Body of pancreas (tissue), 4 donors: ENCODE results near the gene ACER3. TPM values are rescaled to one million over a fixed set of nuclear protein-coding genes. Genes with fewer than 3 reads are reported as not detected.

Source experiments
- ATAC-seq: fragments of 150-250 bp; one replicate; pipeline ENCODE4 v1.9.1; 2016
- DNase-seq, 4 donors: peaks; one replicate each; pipeline ENCODE4 v3.0.0-alpha.2; 2019
- H3K27ac ChIP-seq, 4 donors: fragments of 200-600 bp; sonication (generic); 1 replicate in 3 of 4; 2 replicates in 1 of 4; pipeline versions ENCODE4 v1.5.1 to v1.6.1; 2016 to 2019; ENCODE audit warnings: mild to moderate bottlenecking in 1 of 4, mixed read lengths in 1 of 4, moderate library complexity in 1 of 4
- H3K27me3 ChIP-seq, 2 donors: fragments of 200-600 bp; sonication (generic); one replicate each; pipeline ENCODE4 v1.6.0; 2016; ENCODE audit warnings: mild to moderate bottlenecking in 1 of 2
- H3K36me3 ChIP-seq, 2 donors: fragments of 200-600 bp; sonication (generic); replicated peaks in 1 of 2; 2 replicates each; pipeline ENCODE4 v1.5.1; 2016; ENCODE audit warnings: low read depth in 2 of 2; ENCODE audit not compliant: insufficient read depth in 1 of 2
- H3K4me1 ChIP-seq: fragments of 200-600 bp; sonication (generic); one replicate; pipeline ENCODE4 v1.6.0; 2016
- H3K4me3 ChIP-seq, 2 donors: fragments of 200-600 bp; sonication (generic); 1 replicate in 1 of 2; 2 replicates in 1 of 2; pipeline ENCODE4 v1.5.1; 2016 to 2019
- H3K9me3 ChIP-seq, 3 donors: fragments of 200-600 bp; sonication (generic); 1 replicate in 2 of 3; 2 replicates in 1 of 3; pipeline ENCODE4 v1.5.1; 2016
- POLR2A ChIP-seq, 3 donors: fragments of 450-650 bp; IDR thresholded peaks; one replicate each; pipeline ENCODE4 v1.6.1; 2016; ENCODE audit warnings: antibody characterized with exemption in 3 of 3, mild to moderate bottlenecking in 2 of 3
- WGBS, 2 donors: methylation state at CpG; one replicate each; pipeline ENCODE4 v1.1.5; 2017; 5-methylcytosine and 5-hydroxymethylcytosine counted together
- intact Hi-C: fragments of 100-400 bp; cut with DNase I; formaldehyde crosslinking; loops from one replicate; pipeline ENCODE4 v1.15.1; 2023
- total RNA-seq, 2 donors: library from RNA; depleted of rRNA; stranded (reverse); fragments of >200 nt; gene quantifications; one replicate each; pipeline ENCODE4 v1.1.0, GENCODE V29; 2016
- TF ChIP-seq, protein P1 (sequence below), 7 experiments: fragments of 450-650 bp in 4 of 7; fragments of 200-600 bp in 3 of 7; sonication (generic) in 3 of 7; IDR thresholded peaks; one replicate each; pipeline ENCODE4 v1.5.1; 2016 to 2019; ENCODE audit warnings: antibody characterized with exemption in 7 of 7

The ACER3 gene
- total RNA-seq, 2 donors from 2014 or later, result 4.6 to 5.2 TPM

DNA sequence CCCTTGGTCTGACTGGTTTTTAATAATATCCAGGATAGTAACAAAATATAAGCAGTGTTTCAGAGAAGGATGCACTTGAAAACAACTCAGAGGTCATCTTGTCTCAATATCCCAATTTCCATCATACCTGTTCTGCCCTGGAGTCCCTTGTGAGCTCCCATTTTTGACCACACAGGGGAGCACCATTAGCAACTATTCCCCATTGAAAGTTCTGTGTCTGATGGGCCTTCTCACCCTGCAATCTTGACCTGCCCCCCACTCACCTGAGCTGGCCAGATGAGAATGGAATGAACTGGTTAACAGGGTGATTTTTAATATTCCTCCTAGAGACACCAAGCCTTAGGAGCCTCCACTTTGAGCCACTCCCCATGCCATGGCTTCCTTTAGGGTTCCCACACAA, 202.2 kb downstream of the ACER3 start:
- ATAC-seq, result no peak
- TF ChIP-seq, protein P1, sequence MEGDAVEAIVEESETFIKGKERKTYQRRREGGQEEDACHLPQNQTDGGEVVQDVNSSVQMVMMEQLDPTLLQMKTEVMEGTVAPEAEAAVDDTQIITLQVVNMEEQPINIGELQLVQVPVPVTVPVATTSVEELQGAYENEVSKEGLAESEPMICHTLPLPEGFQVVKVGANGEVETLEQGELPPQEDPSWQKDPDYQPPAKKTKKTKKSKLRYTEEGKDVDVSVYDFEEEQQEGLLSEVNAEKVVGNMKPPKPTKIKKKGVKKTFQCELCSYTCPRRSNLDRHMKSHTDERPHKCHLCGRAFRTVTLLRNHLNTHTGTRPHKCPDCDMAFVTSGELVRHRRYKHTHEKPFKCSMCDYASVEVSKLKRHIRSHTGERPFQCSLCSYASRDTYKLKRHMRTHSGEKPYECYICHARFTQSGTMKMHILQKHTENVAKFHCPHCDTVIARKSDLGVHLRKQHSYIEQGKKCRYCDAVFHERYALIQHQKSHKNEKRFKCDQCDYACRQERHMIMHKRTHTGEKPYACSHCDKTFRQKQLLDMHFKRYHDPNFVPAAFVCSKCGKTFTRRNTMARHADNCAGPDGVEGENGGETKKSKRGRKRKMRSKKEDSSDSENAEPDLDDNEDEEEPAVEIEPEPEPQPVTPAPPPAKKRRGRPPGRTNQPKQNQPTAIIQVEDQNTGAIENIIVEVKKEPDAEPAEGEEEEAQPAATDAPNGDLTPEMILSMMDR (IDR thresholded peaks at IDR 0.05), result peak in 1 of 7 experiments; percentile 17
- no peak for TF ChIP-seq POLR2A (IDR thresholded peaks at IDR 0.05)
- Histone ChIP-seq H3K4me1 (peaks cover 53% of the 10 kb centered on the region), H3K36me3 (no peaks in the 10 kb centered on the region), H3K27me3 (no peaks in the 10 kb centered on the region), H3K27ac (peak overlapping the region in 2 of 4 donors; percentile 52 to 67), H3K9me3 (no peaks in the 10 kb centered on the region), H3K4me3 (no peak overlapping the region)
- DNase-seq, result no peak
- intact Hi-C loops, result no loop called here

- Histone ChIP-seq H3K4me1 (peaks cover 57% of the 10 kb centered on the region), H3K27me3 (no peaks in the 10 kb centered on the region), H3K9me3 (no peaks in the 10 kb centered on the region), H3K27ac (peak overlapping the region in 2 of 4 donors; percentile 52 to 67), H3K36me3 (no peaks in the 10 kb centered on the region), H3K4me3 (no peak overlapping the region)
- intact Hi-C loops, result no loop called here
- TF ChIP-seq POLR2A (IDR thresholded peaks at IDR 0.05), result no peak
- TF ChIP-seq, protein P1 (IDR thresholded peaks at IDR 0.05), result no peak
- WGBS, 2 donors, result 100% methylated on average over 1 of the region's 1 CpG
- ATAC-seq (no peak), DNase-seq (no peak)
Measured at GRCh38 chr11:77063407-77063806, 202.7 kb downstream of the ACER3 start.

- 92% methylated on average over 4 of the region's 4 CpGs; no CpG with 5 or more reads in 1 of the 2 donors for WGBS, 2 donors
- intact Hi-C loops, result no loop called here
- H3K4me1 ChIP-seq, result peaks cover 60% of the 10 kb centered on the region
- ATAC-seq (no peak), DNase-seq (no peak)
- no peaks in the 10 kb centered on the region for H3K27me3 ChIP-seq
- no peak overlapping the region for H3K4me3 ChIP-seq
- H3K9me3 ChIP-seq, result no peaks in the 10 kb centered on the region
- peak overlapping the region in 2 of 4 donors; percentile 52 to 67 for H3K27ac ChIP-seq
- TF ChIP-seq, protein P1 (IDR thresholded peaks at IDR 0.05), result no peak
- no peak for TF ChIP-seq POLR2A (IDR thresholded peaks at IDR 0.05)
- no peaks in the 10 kb centered on the region for H3K36me3 ChIP-seq
Measured at GRCh38 chr11:77063861-77064260, 203.1 kb downstream of the ACER3 start.

- ATAC-seq, result no peak
- TF ChIP-seq, protein P1 (IDR thresholded peaks at IDR 0.05), result no peak
- no peak for TF ChIP-seq POLR2A (IDR thresholded peaks at IDR 0.05)
- H3K4me3 ChIP-seq, result no peak overlapping the region
- no peak overlapping the region for H3K27ac ChIP-seq
- no peaks in the 10 kb centered on the region for H3K9me3 ChIP-seq
- intact Hi-C loops, result no loop called here
- H3K4me1 ChIP-seq, result peaks cover 60% of the 10 kb centered on the region
- no peak for DNase-seq
- no peaks in the 10 kb centered on the region for H3K36me3 ChIP-seq
- H3K27me3 ChIP-seq, result no peaks in the 10 kb centered on the region
- WGBS, 2 donors, result 83 to 90% methylated on average over 4 of the region's 4 CpGs
Measured at GRCh38 chr11:77064648-77065217, 204.0 kb downstream of the ACER3 start.

DNA sequence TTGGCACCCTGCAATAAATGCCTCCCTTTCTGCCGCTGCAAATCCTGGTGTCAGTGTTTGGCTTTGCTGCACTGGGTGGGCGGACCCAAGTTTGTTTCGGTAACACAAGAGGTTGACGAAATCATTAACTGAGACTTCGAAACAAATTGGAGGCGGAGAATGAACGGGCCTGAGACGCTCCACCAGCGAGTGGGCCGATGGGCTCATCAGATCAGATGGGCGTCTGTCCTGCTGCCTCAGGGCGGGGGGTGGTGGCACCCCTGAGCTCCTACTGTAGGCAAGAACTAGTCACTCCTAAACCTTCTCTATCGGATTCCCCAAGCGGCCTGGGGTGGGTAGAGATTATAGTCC, 205.1 kb downstream of the ACER3 start:
- no peaks in the 10 kb centered on the region for H3K9me3 ChIP-seq
- no peaks in the 10 kb centered on the region for H3K36me3 ChIP-seq
- peak overlapping the region; percentile 61 to 83 (median 80) for H3K27ac ChIP-seq
- 41 to 75% methylated on average over 6 to 14 of the region's 14 CpGs for WGBS, 2 donors
- peaks cover 53% of the 10 kb centered on the region for H3K4me1 ChIP-seq
- intact Hi-C loops, result no loop called here
- no peak for TF ChIP-seq POLR2A (IDR thresholded peaks at IDR 0.05)
- TF ChIP-seq, protein P1 (IDR thresholded peaks at IDR 0.05), result no peak
- peak; percentile 26 to 44 (median 38) for DNase-seq
- no peaks in the 10 kb centered on the region for H3K27me3 ChIP-seq
- H3K4me3 ChIP-seq, result no peak overlapping the region
- ATAC-seq, result no peak
